ENCODE measurements around the gene C9orf40.

The C9orf40 gene

DNA sequence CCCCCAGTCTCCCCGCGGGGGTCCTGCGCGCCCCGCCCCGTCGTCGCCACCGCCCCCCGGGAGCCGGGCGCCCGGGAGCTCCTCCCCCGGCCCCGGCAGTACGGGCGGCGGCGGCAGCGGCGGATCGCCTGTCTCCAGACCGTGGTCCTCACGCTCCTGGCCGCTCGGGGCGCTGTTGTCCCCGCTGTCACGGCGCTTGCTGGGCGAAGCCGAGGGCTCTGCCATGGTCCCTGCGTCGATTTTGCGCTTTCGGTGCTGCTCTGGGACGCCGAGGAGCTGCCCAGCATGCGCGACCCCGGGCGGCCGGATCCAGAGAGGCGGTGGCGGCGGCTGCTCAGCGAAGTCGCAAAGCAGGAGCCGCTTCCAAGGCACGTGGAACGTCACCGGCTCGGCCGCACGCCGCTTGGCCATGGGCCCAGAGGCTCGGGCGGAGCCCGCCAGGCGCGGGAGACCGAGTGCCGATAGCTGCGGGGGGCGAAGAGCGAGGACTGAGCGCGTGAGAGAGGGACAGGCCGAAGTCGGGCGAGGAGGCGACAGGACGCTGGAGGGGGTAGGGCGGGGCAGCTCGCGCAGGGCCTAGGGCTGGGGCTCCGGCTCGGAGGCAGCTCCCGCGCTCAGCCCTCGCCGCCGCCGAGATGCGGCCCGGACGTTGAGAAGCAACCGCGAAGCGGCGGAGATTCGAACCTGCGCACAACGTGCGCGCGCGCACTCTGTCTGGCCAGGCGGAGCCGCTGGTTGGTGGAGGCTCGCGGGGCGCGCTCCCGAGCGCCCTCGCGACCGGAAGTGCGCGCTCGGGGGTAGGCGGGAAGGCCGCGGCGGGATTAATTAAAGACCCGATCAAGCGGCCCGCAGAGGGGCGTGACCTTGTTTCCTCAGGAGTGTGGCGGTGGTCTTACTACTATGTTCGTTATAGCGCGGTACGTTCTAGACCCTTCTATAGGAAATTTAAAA lies at the start of gene C9orf40:
TSS of gene C9orf40 (minus strand) at position 712 of the 951 bp plus-strand sequence. CDS start at position 411, 301 bp downstream.
- DNase-seq (ENCODE audit: low read depth in 2 of 2): peak; percentile 79 to 81

DNA sequence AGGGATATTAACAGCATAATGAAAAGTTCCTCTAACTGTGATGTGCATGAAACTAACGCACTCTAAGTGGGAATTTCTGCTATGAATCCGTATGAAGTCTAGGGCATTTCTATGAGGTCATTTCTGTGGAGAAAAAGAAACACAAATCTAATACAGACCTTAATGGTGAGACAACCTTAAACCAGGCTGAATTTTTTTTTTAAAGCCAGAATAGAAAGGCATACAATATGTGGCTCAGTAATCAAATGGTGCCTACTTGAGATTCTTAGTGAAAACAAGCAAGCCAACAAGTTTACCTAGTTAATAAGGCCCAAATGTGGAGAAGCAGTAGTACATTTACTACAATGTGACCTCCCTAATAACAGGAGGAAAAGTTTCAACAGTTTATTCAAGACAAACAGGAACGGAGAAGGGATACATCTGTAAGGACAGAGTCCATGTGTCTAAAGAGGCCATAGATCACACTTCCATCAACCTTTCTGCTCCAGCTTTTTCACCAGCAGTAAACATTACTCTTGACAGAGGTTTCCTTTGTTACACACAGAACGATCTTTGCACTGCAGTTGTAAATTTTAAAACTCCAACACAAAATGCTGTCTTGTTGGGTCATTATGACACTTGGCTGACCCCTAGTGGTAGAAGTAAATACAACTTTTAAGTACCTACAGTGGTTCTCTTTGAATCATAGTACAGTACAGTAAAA lies 49.2 kb upstream of the C9orf40 start:
- no peak for DNase-seq (ENCODE audit: low read depth in 2 of 2)

GRCh38 chr9:75000835-75001234 lies 48.1 kb upstream of the C9orf40 start:
- no peak for DNase-seq (ENCODE audit: low read depth in 2 of 2)

DNA sequence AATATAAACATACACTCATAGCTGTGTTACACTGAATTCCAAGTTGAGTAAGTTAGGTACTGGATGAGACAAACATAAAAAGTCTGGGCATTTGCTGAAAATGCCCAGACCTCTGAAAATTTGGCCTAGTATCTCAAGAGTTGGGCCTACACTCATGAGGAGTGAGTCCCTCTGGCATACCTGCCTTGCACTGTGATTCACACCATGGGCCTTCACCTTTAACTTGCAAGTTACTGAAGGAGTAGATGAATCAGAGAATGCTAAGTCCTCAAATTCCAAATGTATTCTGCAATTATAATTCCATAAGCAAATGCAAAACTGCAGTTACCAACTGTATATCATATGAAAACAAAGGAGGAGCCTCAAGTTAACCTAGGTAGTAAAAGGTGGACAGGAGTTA lies 32.3 kb upstream of the C9orf40 start:
- no peak for DNase-seq (ENCODE audit: low read depth in 2 of 2)

GRCh38 chr9:74983709-74984108 lies 31.0 kb upstream of the C9orf40 start:
- no peak for DNase-seq (ENCODE audit: low read depth in 2 of 2)

DNA sequence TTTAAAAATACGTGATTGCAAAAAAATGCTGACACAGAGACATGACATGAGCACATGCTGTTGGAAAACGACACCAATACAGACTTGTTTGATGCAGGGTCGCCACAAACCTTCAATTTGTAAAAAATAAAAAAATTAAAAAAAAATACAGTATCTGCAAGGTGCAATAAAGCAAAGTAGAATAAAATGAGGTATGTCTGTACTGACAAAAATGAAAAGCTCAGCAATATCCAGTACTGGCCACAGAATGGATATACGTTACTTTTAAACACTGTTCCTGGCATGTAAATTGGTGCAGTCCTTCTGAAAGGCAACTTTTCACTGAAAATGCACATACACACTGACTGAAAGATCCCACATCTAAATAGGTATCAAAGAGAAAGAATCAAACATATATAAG lies 27.1 kb upstream of the C9orf40 start:
- DNase-seq (ENCODE audit: low read depth in 2 of 2): no peak

DNA sequence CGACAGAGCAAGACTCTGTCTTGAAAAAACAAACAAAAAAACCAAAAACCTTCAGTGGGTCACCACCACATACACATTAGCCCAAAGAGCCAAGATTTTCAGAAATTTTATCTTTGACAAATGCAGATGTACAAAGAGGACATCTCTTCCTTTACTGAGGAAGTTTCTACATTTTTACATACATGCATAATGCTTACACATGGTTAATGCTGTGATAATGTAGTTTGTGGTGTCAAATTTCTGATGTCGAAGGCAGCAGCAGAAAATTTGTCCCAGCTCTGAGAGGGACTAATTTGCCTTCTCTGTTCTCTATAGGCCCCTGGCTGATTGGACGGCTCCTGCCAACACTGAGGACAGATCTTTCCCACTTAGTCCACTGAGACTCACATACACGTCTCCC lies 24.6 kb upstream of the C9orf40 start:
- DNase-seq (ENCODE audit: low read depth in 2 of 2): no peak

DNA sequence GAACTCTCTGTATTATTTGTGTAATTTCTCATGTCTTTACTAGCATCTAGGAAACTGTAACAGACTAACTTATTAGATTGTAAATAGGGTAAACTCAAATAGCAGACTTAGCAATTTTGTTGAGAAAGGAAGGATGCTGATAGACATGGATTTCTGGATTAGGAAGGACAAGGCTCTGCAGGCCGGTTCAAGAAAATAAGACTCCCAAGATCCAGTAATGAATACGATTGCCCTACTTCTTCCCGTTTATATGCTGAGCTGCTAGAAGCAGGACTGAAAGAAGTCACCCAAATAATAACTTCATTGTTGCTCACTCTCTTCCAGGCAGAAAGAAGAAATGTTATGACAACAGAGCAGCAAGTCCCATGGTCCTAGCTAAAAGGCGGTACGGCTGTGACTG lies 22.8 kb upstream of the C9orf40 start:
- DNase-seq (ENCODE audit: low read depth in 2 of 2): no peak

GRCh38 chr9:74974558-74974957 lies 21.8 kb upstream of the C9orf40 start:
- DNase-seq (ENCODE audit: low read depth in 2 of 2): no peak

- no peak for DNase-seq (ENCODE audit: low read depth in 2 of 2)
These were observed 21.0 kb upstream of the C9orf40 start for GRCh38 chr9:74973714-74974113.

- no peak for DNase-seq (ENCODE audit: low read depth in 2 of 2)
These were observed 10.3 kb upstream of the C9orf40 start for GRCh38 chr9:74963056-74963455.

DNA sequence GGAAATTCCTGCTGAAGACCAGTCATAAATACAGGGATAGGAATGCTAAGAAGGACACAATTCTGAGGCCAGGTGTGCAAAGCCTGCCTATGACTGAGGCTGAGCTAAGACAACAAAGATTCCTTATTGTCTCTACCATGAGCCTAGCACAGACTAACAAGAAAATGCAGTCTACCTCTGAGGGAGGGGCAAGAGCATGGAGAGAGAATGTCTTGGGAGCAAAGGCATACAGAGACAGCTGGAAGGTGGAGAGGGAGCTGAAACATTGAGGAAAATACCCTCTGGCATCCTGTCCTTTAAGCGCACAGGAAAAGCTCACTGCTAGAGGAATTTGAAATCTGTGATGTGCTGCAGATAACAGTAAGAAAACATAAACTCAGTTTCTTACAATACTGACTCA lies 8.8 kb upstream of the C9orf40 start:
- no peak for DNase-seq (ENCODE audit: low read depth in 2 of 2)

GRCh38 chr9:74960561-74960960 lies 7.8 kb upstream of the C9orf40 start:
- DNase-seq (ENCODE audit: low read depth in 2 of 2): no peak

DNA sequence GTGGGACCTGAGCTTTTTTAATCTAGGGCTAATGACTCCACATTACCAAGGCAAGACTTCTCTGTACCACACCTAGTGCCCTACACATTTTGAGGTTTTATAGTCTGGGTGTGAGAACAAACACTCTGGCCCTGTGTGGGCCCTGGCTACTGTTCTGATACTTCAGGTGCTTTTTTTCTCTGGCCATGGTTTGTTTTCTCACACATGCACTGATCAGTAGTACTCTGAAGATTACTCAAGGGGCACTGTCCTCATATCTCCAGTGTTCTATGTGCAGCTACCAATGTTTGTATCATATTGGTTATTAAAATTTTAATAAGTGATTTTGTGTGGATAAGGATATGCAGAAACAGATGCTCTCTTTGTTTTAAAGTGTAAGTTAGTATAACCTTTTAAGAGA lies 5.9 kb upstream of the C9orf40 start:
- no peak for DNase-seq (ENCODE audit: low read depth in 2 of 2)

- no peak for DNase-seq (ENCODE audit: low read depth in 2 of 2)
These were observed 581 bp upstream of the C9orf40 start for GRCh38 chr9:74953235-74953751.

DNA sequence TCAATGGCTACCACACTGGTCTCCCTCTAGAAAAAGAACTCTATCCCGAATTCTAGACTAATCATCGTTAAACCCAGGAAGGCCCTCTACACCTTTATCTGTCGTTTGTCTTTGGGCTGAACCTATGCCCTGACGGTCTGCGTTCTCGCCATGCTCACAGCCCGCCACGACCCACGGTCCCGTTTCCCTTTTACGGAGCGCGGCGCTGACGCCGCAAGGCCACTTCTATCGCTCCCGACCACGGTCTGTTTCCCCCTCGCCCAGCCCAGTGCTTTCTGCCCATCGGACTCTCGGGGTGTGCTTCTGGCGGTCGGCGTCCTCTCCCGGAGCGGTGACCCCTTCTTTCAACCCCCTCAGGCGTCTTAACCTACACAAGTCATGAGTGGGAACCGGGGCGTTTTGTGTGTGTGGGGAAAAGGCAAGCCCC lies 974 bp downstream of the C9orf40 start:
- DNase-seq (ENCODE audit: low read depth in 2 of 2): peak; percentile 10 to 18

DNA sequence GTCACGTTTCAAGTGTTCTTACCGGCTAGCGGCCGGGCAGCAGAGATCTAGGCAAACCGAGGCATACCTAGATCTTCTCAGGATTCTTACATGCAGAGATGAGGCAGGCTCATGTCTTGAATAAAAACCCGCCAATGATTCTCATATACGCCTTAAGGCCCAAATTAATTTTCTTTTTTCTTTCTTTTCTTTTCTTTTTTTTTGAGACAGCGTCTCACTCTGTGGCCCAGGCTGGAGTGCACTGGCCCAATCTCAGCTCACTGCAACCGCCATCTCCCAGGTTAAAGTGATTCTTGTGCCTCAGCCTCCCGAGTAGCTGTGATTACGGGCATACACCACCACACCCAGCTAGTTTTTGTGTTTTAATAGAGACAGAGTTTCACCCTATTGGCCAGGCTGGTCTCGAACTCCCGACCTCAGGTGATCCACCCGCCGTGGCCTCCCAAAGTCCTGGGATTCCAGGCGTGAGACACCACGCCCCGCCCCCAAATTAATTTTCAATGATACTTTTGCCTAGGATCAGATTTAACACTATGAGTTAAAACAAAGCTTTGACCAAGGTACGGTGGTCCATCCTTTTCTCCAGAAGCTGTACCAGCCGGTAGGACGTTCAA lies 1.5 kb downstream of the C9orf40 start:
- no peak for DNase-seq (ENCODE audit: low read depth in 2 of 2)

- DNase-seq (ENCODE audit: low read depth in 2 of 2): no peak
These were observed 2.6 kb downstream of the C9orf40 start for GRCh38 chr9:74949859-74950855.

DNA sequence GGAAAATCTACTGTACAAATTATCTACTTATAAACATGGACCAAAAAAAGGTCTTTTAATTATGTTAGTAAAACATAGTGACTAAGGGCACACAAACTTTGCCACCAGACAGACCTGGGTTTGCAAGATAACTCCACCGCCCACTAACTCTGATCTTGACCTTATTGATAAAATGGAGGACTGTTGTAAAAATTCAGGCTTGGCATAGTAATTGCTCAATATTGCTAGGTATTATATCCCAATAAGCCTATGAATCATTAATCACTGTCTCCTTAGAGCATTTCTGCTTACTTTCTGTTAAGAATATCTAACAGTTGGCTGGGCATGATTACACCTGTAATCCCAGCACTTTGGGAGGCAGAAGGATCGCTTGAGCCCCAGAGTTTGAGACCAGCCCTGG lies 3.8 kb downstream of the C9orf40 start:
- no peak for DNase-seq (ENCODE audit: low read depth in 2 of 2)

GRCh38 chr9:74946686-74947085 lies 6.0 kb downstream of the C9orf40 start:
- no peak for DNase-seq (ENCODE audit: low read depth in 2 of 2)

- DNase-seq (ENCODE audit: low read depth in 2 of 2): peak; percentile 6 to 31
These were observed 9.9 kb downstream of the C9orf40 start for GRCh38 chr9:74942801-74943200.

Data from activated CD8-positive, alpha-beta memory T cell treated with anti-CD3 and anti-CD28 coated beads for 4 hours (primary cell).